Stimulated activated CD4-positive, alpha-beta T cell treated with anti-CD3 and anti-CD28 coated beads, Interleukin-1b, Interleukin-23, amount 100 ng/mL, for 1 hour (primary cell): ENCODE measurements around the gene GPR146.
"Not testable (repeated sequence)": the region's sequence is repeated elsewhere in the genome, so short reads cannot be mapped to it uniquely, and the experiment has no call there.

Experiments
- DNase-seq, 2 donors: peaks; one replicate each; pipeline ENCODE4 v3.0.0-alpha.2; 2020; ENCODE audit warnings: low read depth in 2 of 2

The GPR146 gene

DNA sequence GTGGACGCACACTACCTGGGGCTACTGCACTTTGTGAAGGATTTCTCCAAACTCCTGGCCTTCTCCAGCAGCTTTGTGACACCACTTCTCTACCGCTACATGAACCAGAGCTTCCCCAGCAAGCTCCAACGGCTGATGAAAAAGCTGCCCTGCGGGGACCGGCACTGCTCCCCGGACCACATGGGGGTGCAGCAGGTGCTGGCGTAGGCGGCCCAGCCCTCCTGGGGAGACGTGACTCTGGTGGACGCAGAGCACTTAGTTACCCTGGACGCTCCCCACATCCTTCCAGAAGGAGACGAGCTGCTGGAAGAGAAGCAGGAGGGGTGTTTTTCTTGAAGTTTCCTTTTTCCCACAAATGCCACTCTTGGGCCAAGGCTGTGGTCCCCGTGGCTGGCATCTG lies 14.0 kb downstream of the GPR146 start:
- no peak for DNase-seq

- no peak for DNase-seq
Observed at GRCh38 chr7:1058821-1059199, 14.5 kb downstream of the GPR146 start.

- DNase-seq: no peak
Observed at GRCh38 chr7:1059200-1060091, 15.1 kb downstream of the GPR146 start.

GRCh38 chr7:1060315-1061072 lies 16.1 kb downstream of the GPR146 start:
- DNase-seq: no peak

DNA sequence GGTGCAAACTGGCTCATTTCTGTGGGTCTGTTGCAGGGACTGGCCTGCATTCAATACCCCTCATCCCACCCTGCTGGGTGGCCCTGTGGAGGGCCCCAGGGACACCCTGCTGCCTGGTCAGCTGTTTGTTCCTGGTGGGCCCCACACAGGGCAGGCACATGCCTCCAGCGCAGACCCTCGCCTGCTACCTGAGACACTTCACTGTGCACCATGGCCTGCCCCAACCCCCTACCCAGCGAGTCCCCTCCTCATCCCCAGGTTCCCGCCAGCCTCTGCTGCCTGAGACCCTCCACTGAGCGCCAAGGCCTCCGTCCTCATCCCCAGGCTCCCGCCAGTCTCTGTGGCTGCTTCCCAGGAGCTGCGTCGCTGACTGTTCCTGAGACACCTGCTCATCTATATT lies 16.8 kb downstream of the GPR146 start:
- no peak for DNase-seq

DNA sequence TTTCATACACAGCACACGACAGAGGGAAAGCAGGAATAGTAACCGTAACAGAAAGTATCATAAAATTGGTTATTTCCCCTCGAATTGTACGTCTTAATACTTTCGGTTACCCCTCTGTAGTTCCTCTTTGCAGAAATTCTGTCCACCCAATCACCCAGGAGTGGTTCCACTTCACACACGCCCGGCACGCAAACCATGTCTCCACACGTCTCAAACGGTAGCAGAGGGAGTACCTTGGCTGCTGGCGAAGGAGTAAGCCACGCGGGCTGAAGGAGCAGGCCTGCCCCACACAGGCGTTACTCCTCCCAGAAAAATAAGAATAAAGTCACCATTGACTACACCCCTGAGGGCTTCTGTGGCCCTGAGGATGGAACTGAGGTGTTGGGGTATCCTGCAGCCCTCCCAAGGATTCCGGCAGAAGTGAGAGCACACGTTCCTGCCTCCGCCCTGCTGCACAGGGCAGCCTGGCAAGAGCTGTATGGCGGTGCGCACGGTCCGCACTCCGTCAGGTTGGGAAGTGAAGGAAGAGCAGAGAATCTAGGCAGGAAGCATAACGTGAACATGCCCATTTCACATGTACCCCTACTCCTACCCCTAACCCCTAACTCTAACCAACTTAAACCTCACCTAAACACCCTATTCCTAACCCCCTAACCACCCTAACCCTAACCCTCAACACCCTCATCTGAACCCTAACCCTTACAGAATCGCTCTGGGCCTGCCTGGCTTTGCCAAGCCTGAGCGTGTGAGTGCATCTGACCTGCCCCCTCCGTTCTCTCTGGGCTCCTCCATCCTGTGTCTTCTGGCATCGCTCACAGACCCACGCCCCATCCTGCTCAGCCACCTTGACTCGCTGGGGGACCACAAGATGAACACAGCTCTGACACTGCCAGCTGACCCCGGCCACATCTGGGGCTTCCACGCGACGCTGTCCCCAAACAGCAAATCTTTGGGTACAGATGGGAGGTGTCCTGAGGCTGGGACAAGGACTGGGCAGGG lies 18.2 kb downstream of the GPR146 start:
- no peak for DNase-seq

DNA sequence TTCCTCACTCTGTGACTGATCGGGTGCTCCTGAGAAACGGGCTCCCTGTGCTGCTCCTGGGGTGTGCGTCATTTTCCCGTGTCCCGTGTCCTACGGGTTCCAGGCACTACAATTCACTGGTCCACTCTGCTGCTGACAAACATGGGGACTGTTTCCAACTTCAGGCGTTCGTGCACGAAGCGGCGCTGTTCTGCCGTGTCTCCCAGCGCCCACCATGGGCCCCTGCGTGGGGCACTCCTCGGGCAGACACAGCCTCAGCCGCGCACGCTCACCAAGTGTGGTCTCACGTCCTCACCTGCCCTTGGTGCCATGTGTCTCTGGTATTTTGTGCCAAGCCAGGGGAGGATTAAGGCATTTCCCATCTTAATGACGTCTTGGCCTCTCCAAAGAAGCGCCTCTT lies 19.0 kb downstream of the GPR146 start:
- no peak for DNase-seq

GRCh38 chr7:1064581-1064980 lies 20.2 kb downstream of the GPR146 start:
- no peak for DNase-seq

- DNase-seq: no peak
Observed at GRCh38 chr7:1065263-1065584, 20.9 kb downstream of the GPR146 start.

- DNase-seq: peak; percentile 65 to 68
Observed at GRCh38 chr7:1065585-1066241, 21.4 kb downstream of the GPR146 start.

GRCh38 chr7:1066242-1066588 lies 21.9 kb downstream of the GPR146 start:
- no peak for DNase-seq

GRCh38 chr7:1068013-1068412 lies 23.7 kb downstream of the GPR146 start:
- no peak for DNase-seq

DNA sequence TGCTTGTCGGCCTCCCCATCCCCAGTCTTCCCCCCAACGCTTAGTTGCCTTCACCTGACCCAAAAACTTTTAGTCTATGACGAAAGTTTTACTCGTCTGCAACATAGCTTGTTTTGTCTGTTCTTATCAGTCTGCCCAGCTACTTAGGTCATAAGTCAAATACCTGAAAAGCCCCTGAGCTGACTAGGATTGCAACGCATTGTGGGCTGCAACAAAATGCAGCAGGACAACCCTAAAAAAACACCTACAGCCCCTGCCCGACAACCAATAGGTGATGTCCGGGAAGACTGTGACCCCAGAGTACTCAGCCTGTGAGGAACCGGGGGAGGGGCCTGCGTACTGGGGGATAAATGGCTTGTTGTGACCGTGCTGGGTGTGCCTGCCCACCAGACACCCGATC lies 24.3 kb downstream of the GPR146 start:
- no peak for DNase-seq

DNA sequence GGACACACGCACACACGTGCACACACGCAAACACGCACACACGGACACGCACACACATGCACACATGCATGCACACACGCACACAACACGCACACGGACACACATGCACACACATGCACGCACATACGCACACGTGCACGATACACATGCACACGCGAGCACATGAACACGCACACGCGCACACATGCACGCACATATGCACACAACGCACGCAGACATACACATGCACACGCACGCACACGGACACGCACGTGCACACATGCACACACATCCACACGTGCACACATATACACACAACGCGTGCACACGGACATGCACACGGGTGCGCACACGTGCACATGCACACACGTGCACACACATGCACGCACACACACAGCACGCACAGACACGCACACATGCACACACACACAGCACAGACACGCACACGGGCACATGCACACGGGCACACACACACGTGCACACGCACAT lies 26.2 kb downstream of the GPR146 start:
- DNase-seq: no peak

DNA sequence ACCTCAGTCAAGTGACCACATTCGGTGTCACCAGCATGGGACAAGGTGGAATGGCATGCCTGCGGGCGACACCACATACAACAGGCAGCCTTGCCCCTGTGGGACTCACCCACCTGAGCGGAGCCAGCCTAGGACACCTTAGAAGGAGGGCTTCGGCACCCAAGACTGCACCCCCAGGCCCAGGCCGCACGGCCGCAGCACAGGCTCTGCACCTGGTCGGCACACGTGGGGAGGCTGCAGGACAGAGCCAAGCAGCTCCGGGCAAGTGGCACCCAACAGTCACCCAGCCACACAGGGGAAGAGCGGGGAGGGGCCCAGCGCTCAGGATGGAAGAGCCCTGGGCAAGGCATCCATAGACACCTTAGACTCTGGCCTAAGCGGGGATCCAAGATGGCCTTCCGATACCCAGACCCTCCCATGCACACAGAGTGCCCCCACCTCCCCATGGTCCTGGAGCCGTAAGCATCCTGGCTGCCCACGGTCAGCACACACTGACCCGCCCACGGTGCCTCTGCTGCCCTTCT lies 27.4 kb downstream of the GPR146 start:
- DNase-seq: no peak

DNA sequence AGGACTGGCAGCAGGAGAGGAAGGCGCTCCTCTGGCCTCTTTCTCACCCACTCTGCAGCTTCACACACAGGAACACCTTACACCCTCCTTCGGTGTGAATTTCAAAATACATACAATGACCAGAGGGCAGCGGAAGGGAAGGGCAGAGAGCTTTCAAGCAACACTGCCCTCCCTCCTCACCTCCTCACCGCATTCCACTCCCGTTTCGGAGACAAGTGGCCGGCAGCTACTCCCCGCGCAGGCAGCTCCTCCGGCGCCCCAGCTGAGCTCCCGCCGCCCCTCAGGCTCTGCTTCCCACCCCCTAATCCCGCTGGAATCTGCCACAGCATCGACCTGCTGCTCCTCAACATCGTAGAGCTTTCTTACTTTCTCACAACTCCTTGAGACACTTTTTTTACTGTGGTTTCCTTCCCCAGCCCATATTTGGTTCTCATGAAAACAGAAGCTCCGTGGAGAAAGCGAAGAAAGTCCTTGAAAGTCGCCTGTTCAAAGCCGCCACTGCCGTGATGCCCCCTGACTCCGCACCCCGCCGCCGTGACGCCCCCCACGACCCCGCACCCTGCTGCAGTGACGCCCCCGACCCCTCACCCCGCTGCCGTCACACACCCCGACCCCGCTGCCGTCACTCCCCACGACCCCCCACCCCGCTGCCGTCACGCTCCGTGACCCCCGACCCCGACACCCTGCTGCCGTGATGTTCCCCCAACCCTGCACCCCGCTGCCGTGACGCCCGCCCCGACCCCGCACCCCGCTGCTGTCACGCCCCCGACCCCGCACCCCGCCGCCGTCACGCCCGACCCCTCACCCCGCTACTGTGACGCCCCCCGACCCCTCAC lies 29.0 kb downstream of the GPR146 start:
- no peak for DNase-seq

DNA sequence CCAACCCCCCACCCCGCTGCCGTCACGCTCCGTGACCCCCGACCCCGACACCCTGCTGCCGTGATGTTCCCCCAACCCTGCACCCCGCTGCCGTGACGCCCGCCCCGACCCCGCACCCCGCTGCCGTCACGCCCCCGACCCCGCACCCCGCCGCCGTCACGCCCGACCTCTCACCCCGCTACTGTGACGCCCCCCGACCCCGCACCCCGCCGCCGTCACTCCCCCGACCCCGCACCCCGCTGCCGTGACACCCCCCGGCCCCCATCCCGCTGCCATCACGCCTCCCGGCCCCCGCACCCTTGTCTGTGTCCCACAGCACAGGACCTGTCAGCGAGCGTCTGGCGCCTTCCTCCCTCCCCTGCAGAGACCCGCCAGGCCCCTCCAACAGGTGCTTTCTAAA lies 29.7 kb downstream of the GPR146 start:
- not testable (repeated sequence) for DNase-seq

DNA sequence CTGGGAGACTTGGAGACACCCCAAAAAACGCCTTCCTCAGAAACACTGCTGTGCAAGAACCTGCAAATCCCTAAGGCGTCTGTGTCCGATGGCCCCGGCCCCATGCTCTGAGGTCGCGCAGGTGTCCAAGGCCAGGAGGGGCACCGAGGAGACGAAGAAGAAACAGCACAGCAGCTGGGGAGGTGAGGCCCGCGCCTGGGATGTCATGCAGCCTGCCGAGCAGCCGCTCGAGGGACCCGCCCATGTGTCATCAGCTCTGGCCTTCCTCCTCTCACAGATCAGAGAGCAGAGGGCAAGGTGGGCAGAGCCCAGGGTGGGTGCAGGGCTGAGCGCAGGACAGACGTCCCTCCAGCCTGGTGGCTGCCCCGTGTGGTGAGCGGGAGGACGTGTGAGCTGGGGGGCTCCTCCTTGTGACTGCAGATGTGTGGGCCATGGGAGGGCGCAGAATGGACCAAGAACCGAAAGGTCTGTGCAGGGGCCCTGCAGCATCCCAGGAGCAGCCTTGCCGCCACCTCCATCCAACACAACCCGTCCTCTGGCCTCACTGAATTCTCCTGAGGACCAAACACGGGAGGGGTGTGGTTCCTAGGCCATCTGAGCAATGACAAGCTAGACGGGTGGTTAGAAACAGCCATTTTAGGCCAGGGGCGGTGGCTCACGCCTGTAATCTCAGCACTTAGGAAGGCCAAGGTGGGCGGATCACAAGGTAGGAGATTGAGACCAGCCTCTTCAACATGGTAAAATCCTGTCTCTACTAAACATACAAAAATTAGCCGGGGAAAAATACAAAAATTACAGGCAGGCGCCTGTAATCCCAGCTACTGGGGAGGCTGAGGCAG lies 30.5 kb downstream of the GPR146 start:
- no peak for DNase-seq
